HG02884 (cell line): ENCODE results near the gene SLC25A30.
"Not testable (repeated sequence)": the region's sequence is repeated elsewhere in the genome, so short reads cannot be mapped to it uniquely, and the experiment has no call there.

Experiments
- ATAC-seq: cut with Tn5 transposase; IDR thresholded peaks from one replicate; pipeline ENCODE4 v1.9.1; 2021; ENCODE audit warnings: mild to moderate bottlenecking, moderate library complexity; ENCODE audit not compliant: unreplicated experiment

Gene SLC25A30

GRCh38 chr13:45393941-45394570 is 24.1 kb downstream of the SLC25A30 start:
- no peak for ATAC-seq

GRCh38 chr13:45392811-45393210 is 25.4 kb downstream of the SLC25A30 start:
- no peak for ATAC-seq

DNA sequence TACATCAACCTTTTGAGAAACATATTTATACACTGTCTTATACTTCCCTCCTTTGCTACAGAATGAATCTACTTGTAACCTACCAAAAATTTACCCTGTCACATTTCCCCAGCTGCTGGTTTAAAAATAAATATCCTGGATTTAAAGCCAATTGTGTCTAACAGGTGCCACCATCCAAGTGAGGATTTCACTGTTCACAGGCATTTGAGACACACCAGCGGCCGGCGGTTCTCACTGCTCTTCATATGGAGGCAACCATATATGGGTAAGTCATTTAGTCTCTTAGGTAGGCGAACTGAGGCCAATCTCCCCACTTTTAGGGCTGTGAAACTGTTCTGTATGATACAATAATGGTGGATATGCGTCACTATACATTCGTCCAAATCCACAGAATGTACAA is 26.2 kb downstream of the SLC25A30 start:
- ATAC-seq: no peak

DNA sequence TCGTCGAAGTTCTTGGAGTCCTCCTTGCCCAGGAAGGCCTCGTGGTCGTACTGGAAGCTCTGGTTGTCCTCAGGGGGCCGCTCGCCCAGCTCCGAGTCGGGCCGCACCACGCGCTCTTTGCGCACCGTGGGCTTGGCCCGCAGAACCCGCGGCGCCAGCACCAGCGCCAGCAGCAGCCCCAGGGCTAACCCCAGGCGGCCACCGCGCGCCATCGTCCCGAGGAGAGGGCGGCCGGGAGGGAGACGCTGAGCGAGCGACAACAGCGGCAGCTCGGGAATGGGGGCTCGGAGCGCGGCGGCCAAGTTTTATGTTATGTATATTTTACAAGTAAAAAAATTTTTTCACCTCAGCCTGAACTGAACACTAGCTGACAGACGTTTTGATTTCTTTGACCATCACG is 27.0 kb downstream of the SLC25A30 start:
- not testable (repeated sequence) for ATAC-seq

DNA sequence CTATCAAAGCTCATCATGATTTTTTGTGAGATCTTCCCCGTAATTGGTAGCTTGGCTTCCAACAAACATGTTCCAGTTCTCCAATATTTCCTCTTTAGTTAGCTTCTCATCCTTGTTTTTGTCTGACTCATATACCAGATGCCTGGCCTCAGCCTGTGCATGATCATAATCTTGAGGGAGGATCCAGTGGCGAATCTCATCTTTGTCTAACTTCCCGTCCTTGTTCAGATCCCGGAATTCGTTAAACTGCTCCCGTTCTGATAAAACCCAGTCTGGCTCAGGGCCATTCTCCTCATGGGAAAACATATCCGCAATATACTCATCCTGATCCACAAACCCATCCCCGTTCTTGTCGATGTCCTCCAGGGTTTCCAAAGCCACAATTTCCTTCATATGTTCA is 27.8 kb downstream of the SLC25A30 start:
- ATAC-seq: not testable (repeated sequence)

DNA sequence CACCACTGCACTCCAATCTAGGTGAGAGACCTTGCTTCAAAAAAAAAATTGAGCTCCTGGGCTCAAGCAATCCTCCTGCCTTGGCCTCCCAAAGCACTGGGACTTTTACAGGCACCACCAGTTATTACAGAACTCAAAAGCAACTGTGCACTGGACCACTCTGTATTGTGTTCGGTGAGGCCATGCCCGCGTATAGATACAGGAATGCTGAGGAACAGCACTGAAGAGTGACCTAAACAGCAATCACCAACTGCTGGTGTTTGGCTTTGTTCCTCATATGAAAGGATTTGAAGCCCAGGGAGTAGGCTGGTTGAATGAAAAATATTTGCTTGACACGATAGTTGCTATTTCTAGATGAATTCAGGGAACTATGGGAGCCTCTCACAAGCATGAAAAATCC is 29.5 kb downstream of the SLC25A30 start:
- ATAC-seq: no peak

DNA sequence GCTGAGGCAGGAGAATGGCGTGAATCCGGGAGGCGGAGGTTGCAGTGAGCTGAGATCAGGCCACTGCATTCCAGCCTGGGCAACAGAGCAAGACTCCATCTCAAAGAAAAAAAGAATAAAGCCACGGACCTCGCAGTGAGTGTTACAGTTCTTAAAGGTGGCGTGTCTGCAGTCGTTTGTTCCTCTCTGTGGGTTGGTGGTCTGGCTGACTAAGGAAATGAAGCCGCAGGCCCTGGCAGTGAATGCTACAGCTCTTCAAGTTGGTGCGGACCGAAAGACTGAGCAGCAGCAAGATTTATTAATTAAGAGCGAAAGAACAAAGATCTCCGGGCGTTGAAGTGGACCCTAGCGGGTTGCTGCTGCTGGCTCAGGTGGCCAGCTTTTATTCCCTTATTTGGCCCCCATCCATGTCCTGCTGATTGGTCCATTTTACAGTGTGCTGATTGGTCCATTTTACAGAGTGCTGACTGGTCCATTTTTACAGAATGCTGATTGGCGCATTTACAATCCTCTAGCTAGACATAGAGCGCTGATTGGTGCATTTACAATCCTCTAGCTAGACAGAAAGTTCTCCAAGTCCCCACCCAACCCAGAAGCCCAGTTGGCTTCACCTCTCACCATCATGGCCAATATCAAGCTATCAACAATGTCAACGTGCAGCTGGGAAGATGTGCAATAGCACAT is 31.1 kb downstream of the SLC25A30 start:
- ATAC-seq: not testable (repeated sequence)

- no peak for ATAC-seq
Observed at GRCh38 chr13:45385907-45386553, 32.1 kb downstream of the SLC25A30 start.

- ATAC-seq: no peak
Observed at GRCh38 chr13:45385320-45385719, 32.9 kb downstream of the SLC25A30 start.

GRCh38 chr13:45384474-45385174 is 33.5 kb downstream of the SLC25A30 start:
- ATAC-seq: no peak

GRCh38 chr13:45382739-45383138 is 35.4 kb downstream of the SLC25A30 start:
- ATAC-seq: not testable (repeated sequence)

- ATAC-seq: no peak
Observed at GRCh38 chr13:45381196-45381595, 37.0 kb downstream of the SLC25A30 start.

- ATAC-seq: not testable (repeated sequence)
Observed at GRCh38 chr13:45380708-45381107, 37.5 kb downstream of the SLC25A30 start.

DNA sequence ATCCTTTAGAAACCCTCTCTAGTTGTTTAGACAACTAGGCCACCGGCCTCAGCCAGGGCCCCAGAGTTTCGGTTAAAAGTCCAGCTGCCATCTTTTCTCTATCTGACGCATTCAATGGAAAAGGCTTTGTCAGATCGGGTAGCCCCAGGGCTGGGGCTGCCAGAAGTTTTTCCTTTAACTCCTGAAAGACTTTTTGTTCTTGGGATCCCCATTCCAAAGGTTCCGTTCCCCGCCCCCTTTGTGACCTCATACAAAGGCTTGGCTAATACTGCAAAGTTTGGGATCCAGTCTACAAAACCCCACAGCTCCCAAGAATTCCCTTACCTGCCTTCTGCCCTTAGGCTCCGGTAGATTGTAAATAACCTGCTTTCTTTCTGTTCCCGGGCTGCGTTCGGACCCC is 38.7 kb downstream of the SLC25A30 start:
- ATAC-seq: not testable (repeated sequence)

DNA sequence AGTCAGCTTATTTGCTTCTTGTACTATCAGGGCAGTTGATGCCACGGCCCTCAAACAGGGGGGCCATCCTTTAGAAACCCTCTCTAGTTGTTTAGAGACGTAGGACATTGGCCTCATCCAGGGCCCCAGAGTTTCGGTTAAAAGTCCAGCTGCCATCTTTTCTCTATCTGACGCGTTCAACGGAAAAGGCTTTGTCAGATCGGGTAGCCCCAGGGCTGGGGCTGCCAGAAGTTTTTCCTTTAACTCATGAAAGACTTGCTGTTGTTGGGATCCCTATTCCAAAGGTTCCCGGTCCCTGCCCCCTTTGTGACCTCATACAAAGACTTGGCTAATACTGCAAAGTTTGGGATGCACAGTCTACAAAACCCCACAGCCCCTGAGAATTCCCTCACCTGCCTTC is 39.4 kb downstream of the SLC25A30 start:
- ATAC-seq: not testable (repeated sequence)

GRCh38 chr13:45377314-45377713 is 40.9 kb downstream of the SLC25A30 start:
- ATAC-seq: not testable (repeated sequence)

- ATAC-seq: not testable (repeated sequence)
Observed at GRCh38 chr13:45376651-45377050, 41.5 kb downstream of the SLC25A30 start.

DNA sequence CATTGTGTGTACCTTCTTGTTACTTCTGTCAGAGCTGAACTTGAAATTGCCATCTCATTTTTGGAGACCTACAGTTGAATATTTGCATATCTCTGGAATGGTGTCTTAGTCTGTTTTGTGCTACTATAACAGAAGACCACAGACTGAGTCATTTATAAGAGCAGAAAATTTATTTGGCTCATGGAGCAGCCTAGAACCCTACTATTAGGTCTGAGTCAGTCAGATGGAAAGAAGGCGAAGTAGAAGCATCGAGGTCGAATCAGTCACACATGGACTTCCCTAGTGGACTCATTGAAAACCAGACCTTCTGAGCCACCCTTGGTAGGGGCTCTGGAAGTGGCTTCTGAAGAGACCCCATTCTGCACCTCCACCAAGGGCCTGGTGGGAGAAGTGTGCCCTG is 43.3 kb downstream of the SLC25A30 start:
- no peak for ATAC-seq

DNA sequence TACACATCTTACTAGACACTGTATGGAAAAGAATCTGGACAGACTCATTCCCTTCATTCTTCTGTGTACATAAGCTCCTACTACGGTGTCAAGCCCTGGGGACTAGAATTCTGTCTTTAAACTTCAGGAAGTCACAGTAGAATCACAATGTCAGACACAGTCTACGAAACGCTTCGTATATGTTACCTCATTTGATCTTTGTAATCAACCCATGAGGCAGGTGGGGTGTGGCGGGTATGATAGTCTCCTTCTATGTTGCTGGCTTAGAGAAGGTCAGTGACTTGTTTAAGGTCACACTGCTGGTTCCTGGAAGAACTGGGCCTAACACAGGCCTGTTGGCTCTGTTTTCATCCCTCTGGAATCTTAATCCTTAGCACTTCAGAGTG is 45.0 kb downstream of the SLC25A30 start:
- no peak for ATAC-seq

- ATAC-seq: no peak
Observed at GRCh38 chr13:45372189-45373161, 45.7 kb downstream of the SLC25A30 start.
